ENCODE measurements around the gene A1BG. TPM values are rescaled to one million over a fixed set of nuclear protein-coding genes. Genes with fewer than 3 reads are reported as not detected.
"Not testable (repeated sequence)": the region's sequence is repeated elsewhere in the genome, so short reads cannot be mapped to it uniquely, and the experiment has no call there.

A1BG gene
- total RNA-seq, 2 donors from 2014 or later: 11.7 to 17.5 TPM

- no peak for DNase-seq (ENCODE audit: low spot score)
- intact Hi-C loops (cut with DNase I): no loop called here
Measured at GRCh38 chr19:58387338-58388174, 34.3 kb upstream of the A1BG start.

- peak; percentile 99 for DNase-seq (ENCODE audit: low spot score)
- intact Hi-C loops (cut with DNase I): no loop called here
Measured at GRCh38 chr19:58386576-58387337, 33.5 kb upstream of the A1BG start, which contains the start of gene RPS5. Gene RPS5, plus strand, starts transcription at chr19:58387269. Its CDS starts 869 bp downstream, at chr19:58388138.

GRCh38 chr19:58385891-58386575, 32.7 kb upstream of the A1BG start:
- intact Hi-C loops (cut with DNase I): no loop called here
- peak; percentile 82 for DNase-seq (ENCODE audit: low spot score)

GRCh38 chr19:58385313-58385890, 32.1 kb upstream of the A1BG start:
- DNase-seq (ENCODE audit: low spot score): peak; percentile 74
- intact Hi-C loops (cut with DNase I): no loop called here

- no peak for DNase-seq (ENCODE audit: low spot score)
- intact Hi-C loops (cut with DNase I): no loop called here
Measured at GRCh38 chr19:58382997-58383603, 29.8 kb upstream of the A1BG start.

- DNase-seq (ENCODE audit: low spot score): peak; percentile 76
- intact Hi-C loops (cut with DNase I): no loop called here
Measured at GRCh38 chr19:58381460-58382212, 28.3 kb upstream of the A1BG start.

GRCh38 chr19:58380662-58381459, 27.6 kb upstream of the A1BG start, which contains the start of gene ZNF837:
Gene ZNF837, minus strand, starts transcription at chr19:58381030. Its CDS starts 11,698 bp downstream, at chr19:58369332.
- intact Hi-C loops (cut with DNase I): no loop called here
- peak; percentile 99 for DNase-seq (ENCODE audit: low spot score)

GRCh38 chr19:58380037-58380661, 26.9 kb upstream of the A1BG start:
- intact Hi-C loops (cut with DNase I): no loop called here

GRCh38 chr19:58379246-58379645, 26.0 kb upstream of the A1BG start:
- DNase-seq (ENCODE audit: low spot score): no peak
- intact Hi-C loops (cut with DNase I): no loop called here

More at GRCh38 chr19:58380037-58380661, 26.9 kb upstream of the A1BG start:
- DNase-seq (ENCODE audit: low spot score): no peak

- intact Hi-C loops (cut with DNase I); DNase-seq (ENCODE audit: low spot score): not testable (repeated sequence)
Measured at GRCh38 chr19:58376724-58377123, 23.4 kb upstream of the A1BG start.

GRCh38 chr19:58374200-58374599, 20.9 kb upstream of the A1BG start:
- no peak for DNase-seq (ENCODE audit: low spot score)
- intact Hi-C loops (cut with DNase I): no loop called here

- peak; percentile 47 for DNase-seq (ENCODE audit: low spot score)
- intact Hi-C loops (cut with DNase I): no loop called here
Measured at GRCh38 chr19:58372311-58373133, 19.2 kb upstream of the A1BG start.

- DNase-seq (ENCODE audit: low spot score): no peak
Measured at GRCh38 chr19:58368561-58369360, 15.5 kb upstream of the A1BG start.

GRCh38 chr19:58367698-58368454, 14.6 kb upstream of the A1BG start:
- DNase-seq (ENCODE audit: low spot score): no peak
- intact Hi-C loops (cut with DNase I): loop anchor here in 1 of 2 donors (10.0 kb wide), 1 partner anchor 1683 kb away; no protein-coding TSS in a partner anchor

More at GRCh38 chr19:58368561-58369360, 15.5 kb upstream of the A1BG start:
- intact Hi-C loops (cut with DNase I): loop anchor here in 1 of 2 donors (10.0 kb wide), 1 partner anchor 1684 kb away; no protein-coding TSS in a partner anchor
